ENCODE results near the gene RDH16. TPM values are rescaled to one million over a fixed set of nuclear protein-coding genes. Genes with fewer than 3 reads are reported as not detected.

RDH16 gene
- total RNA-seq, result under 1 TPM; under 0.01 TPM

GRCh38 chr12:56957229-56958052 lies at the start of gene RDH16:
Gene RDH16 (minus strand): TSS chr12:56957608. CDS start chr12:56957462, 146 bp downstream.

GRCh38 chr12:57005980-57006808 lies 48.8 kb upstream of the RDH16 start, which contains the start of gene ZBTB39:
Gene ZBTB39 (minus strand): TSS chr12:57006546. CDS start chr12:57004917, 1,629 bp downstream.

GRCh38 chr12:56933826-56934625 lies 23.4 kb downstream of the RDH16 start, which contains the start of gene SDR9C7:
Gene SDR9C7 (minus strand): TSS chr12:56934408. CDS start chr12:56934261, 147 bp downstream.

Other genes with a start within 250 kb of the RDH16 start
- 100 to 1,000 TPM; 509 to 602 TPM for gene NACA, start 232.3 kb downstream of the RDH16 start, total RNA-seq
- 10 to 100 TPM; 12.7 to 27.6 TPM for gene PRIM1, start 205.3 kb downstream of the RDH16 start, total RNA-seq
- under 1 TPM; 0.67 to 0.69 TPM for gene HSD17B6, start 194.3 kb downstream of the RDH16 start, total RNA-seq
- gene SDR9C7, start 23.2 kb downstream of the RDH16 start, total RNA-seq, result not detected
- 1 to 10 TPM; 4.1 to 7.0 TPM for gene ZBTB39, start 48.9 kb upstream of the RDH16 start, total RNA-seq
- not detected for gene TAC3, start 58.9 kb upstream of the RDH16 start, total RNA-seq
- under 1 TPM; under 0.01 to 0.34 TPM for gene MYO1A, start 92.5 kb upstream of the RDH16 start, total RNA-seq
- 10 to 100 TPM; 13.1 to 34.6 TPM for gene NEMP1, start 121.2 kb upstream of the RDH16 start, total RNA-seq
- 10 to 100 TPM; 45.4 to 46.3 TPM for gene NAB2, start 131.5 kb upstream of the RDH16 start, total RNA-seq
- gene STAT6, start 153.8 kb upstream of the RDH16 start, total RNA-seq, result 100 to 1,000 TPM; 108 to 145 TPM
- 10 to 100 TPM; 35.8 to 52.6 TPM for gene LRP1, start 170.9 kb upstream of the RDH16 start, total RNA-seq
- gene LRP1-AS, start 190.0 kb upstream of the RDH16 start, total RNA-seq, result not detected